HepG2 (cell line): Measurements from ENCODE around the gene LDAH. TPM values are rescaled to one million over a fixed set of nuclear protein-coding genes. Genes with fewer than 3 reads are reported as not detected.
A peak's percentile ranks its signal among the peaks of the same experiment; 100 is the strongest.

Source experiments
- ATF3 ChIP-seq: sonication (generic); formaldehyde crosslinking; IDR thresholded peaks from 2 replicates; pipeline ENCODE4 v1.4.0; 2020; ENCODE audit warnings: missing genetic modification reagents
- ATF7-NPFF ChIP-seq: sonication (generic); formaldehyde crosslinking; IDR thresholded peaks from 2 replicates; pipeline ENCODE4 v1.8.1; 2023; ENCODE audit warnings: mild to moderate bottlenecking, low read depth, missing genetic modification reagents, moderate library complexity
- ETV6 ChIP-seq: sonication (generic); formaldehyde crosslinking; conservative IDR thresholded peaks from 2 replicates; pipeline ENCODE4 v1.4.0; 2020; ENCODE audit warnings: missing genetic modification reagents
- FOXP1 ChIP-seq, 2 experiments: fragments of 450-650 bp in 1 of 2; IDR thresholded peaks; 2 replicates each; pipeline ENCODE4 v1.6.1; 2017 to 2018; ENCODE audit warnings: antibody characterized with exemption in 1 of 2
- KAT2B ChIP-seq: fragments of 150-350 bp; IDR thresholded peaks from 2 replicates; pipeline ENCODE4 v1.6.1; 2014; ENCODE audit warnings: low read depth, low read length, borderline replicate concordance
- KDM6A ChIP-seq: IDR thresholded peaks from 2 replicates; pipeline ENCODE4 v1.6.1; 2016; ENCODE audit warnings: low read depth
- NR2C2 ChIP-seq: sonication (generic); formaldehyde crosslinking; IDR thresholded peaks from 2 replicates; pipeline ENCODE4 v1.4.0; 2020; ENCODE audit warnings: missing genetic modification reagents, mild to moderate bottlenecking, moderate library complexity, borderline replicate concordance
- PLRG1 ChIP-seq: fragments of 450-650 bp; conservative IDR thresholded peaks from 2 replicates; pipeline ENCODE4 v1.6.1; 2016
- RAD21 ChIP-seq: fragments of 450-650 bp; formaldehyde crosslinking; IDR thresholded peaks from 2 replicates; pipeline ENCODE4 v1.5.0; 2020; ENCODE audit warnings: mild to moderate bottlenecking
- SIN3B ChIP-seq: fragments of 150-350 bp; IDR thresholded peaks from 2 replicates; pipeline ENCODE4 v1.6.1; 2014; ENCODE audit warnings: low read length
- SRSF9 ChIP-seq: fragments of 200-400 bp; formaldehyde crosslinking; IDR thresholded peaks from 2 replicates; pipeline ENCODE4 v1.6.1; 2018; ENCODE audit warnings: borderline replicate concordance, mild to moderate bottlenecking, low read depth, low read length; ENCODE audit not compliant: insufficient read depth, poor library complexity, severe bottlenecking
- SRY ChIP-seq: sonication (generic); formaldehyde crosslinking; IDR thresholded peaks from 2 replicates; pipeline ENCODE4 v1.8.0; 2022; ENCODE audit warnings: mild to moderate bottlenecking, missing genetic modification reagents
- TERF1 ChIP-seq: sonication (generic); formaldehyde crosslinking; IDR thresholded peaks from 2 replicates; pipeline ENCODE4 v1.8.0; 2022; ENCODE audit warnings: mild to moderate bottlenecking, missing genetic modification reagents, moderate library complexity
- ZNF317 ChIP-seq: sonication (generic); formaldehyde crosslinking; IDR thresholded peaks from 2 replicates; pipeline ENCODE4 v1.5.0; 2020; ENCODE audit warnings: mild to moderate bottlenecking, missing genetic modification reagents
- ZNF326 ChIP-seq: sonication (generic); formaldehyde crosslinking; IDR thresholded peaks from 2 replicates; pipeline ENCODE4 v1.4.0; 2020; ENCODE audit warnings: missing genetic modification reagents, borderline replicate concordance
- ZNF572 ChIP-seq: sonication (generic); formaldehyde crosslinking; IDR thresholded peaks from 2 replicates; pipeline ENCODE4 v1.5.1; 2020; ENCODE audit warnings: mild to moderate bottlenecking, missing genetic modification reagents
- ZSCAN21 ChIP-seq: sonication (generic); formaldehyde crosslinking; IDR thresholded peaks from 2 replicates; pipeline ENCODE4 v1.8.0; 2022; ENCODE audit warnings: mild to moderate bottlenecking, missing genetic modification reagents, moderate library complexity, borderline replicate concordance
- polyA plus RNA-seq, 8 experiments: library from polyadenylated mRNA; depleted of rRNA in 3 of 8; stranded (reverse) in 7 of 8; unstranded in 1 of 8; fragments of >200 nt; fragmentation: Illumina TruSeq in 4 of 8; extraction: Trizol in 4 of 8; gene quantifications; 2 replicates each; pipeline versions ENCODE4 v1.2.1 to v1.2.3, GENCODE V29; 2011 to 2016; ENCODE audit warnings: low read depth in 4 of 8, missing spikeins in 1 of 8, mixed read lengths in 1 of 8; ENCODE audit not compliant: insufficient read depth in 1 of 8
- total RNA-seq, 5 experiments: library from RNA; depleted of rRNA; stranded (reverse); fragments of >200 nt; fragmentation: Illumina TruSeq; extraction: Trizol; gene quantifications; 2 replicates each; pipeline ENCODE4 v1.2.3, GENCODE V29; 2016; ENCODE audit warnings: low read depth in 1 of 5
- TF ChIP-seq, protein P1 (sequence below): sonication (generic); formaldehyde crosslinking; IDR thresholded peaks from 2 replicates; pipeline ENCODE4 v1.5.0; 2020; ENCODE audit warnings: missing genetic modification reagents, mild to moderate bottlenecking, borderline replicate concordance
- TF ChIP-seq, protein P2 (sequence below): sonication (generic); formaldehyde crosslinking; IDR thresholded peaks from 2 replicates; pipeline ENCODE4 v1.8.0; 2022; ENCODE audit warnings: low read depth, missing genetic modification reagents
- TF ChIP-seq, protein P3 (sequence below): IDR thresholded peaks from 2 replicates; pipeline ENCODE4 v1.6.1; 2018; ENCODE audit warnings: missing genetic modification reagents
- TF ChIP-seq, protein P4 (sequence below): fragments of 450-650 bp; IDR thresholded peaks from 2 replicates; pipeline ENCODE4 v1.6.1; 2017; ENCODE audit warnings: mild to moderate bottlenecking

LDAH gene
- total and polyA plus RNA-seq, 2 of the 13 experiments (the other 11 are each of a cell fraction or from before 2014, with no cell fraction given) = 28.8 to 46.2 TPM

GRCh38 chr2:20667531-20668401 is 155.1 kb downstream of the LDAH start (continued):
- TF ChIP-seq, protein P1, sequence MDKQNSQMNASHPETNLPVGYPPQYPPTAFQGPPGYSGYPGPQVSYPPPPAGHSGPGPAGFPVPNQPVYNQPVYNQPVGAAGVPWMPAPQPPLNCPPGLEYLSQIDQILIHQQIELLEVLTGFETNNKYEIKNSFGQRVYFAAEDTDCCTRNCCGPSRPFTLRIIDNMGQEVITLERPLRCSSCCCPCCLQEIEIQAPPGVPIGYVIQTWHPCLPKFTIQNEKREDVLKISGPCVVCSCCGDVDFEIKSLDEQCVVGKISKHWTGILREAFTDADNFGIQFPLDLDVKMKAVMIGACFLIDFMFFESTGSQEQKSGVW (CRISPR knock-in tag) = no peak
- TF ChIP-seq PLRG1 = no peak
- TF ChIP-seq ZNF317 = 0 out of 2 replicates have a peak, but pooled peaks have one; percentile 25
- TF ChIP-seq, protein P2, sequence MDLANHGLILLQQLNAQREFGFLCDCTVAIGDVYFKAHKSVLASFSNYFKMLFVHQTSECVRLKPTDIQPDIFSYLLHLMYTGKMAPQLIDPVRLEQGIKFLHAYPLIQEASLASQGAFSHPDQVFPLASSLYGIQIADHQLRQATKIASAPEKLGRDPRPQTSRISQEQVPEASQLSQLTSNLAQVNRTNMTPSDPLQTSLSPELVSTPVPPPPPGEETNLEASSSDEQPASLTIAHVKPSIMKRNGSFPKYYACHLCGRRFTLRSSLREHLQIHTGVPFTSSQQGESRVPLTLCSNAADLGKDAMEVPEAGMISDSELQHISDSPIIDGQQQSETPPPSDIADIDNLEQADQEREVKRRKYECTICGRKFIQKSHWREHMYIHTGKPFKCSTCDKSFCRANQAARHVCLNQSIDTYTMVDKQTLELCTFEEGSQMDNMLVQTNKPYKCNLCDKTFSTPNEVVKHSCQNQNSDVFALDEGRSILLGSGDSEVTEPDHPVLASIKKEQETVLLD (CRISPR knock-in tag) = peak; percentile 64
- peak; percentile 19; the same call in 1 of the 2 replicates for TF ChIP-seq ZNF572 (CRISPR knock-in tag)
- TF ChIP-seq SIN3B = no peak
- TF ChIP-seq TERF1 (CRISPR knock-in tag) = 0 out of 2 replicates have a peak, but pooled peaks have one; percentile 81
- TF ChIP-seq NR2C2 (CRISPR knock-in tag) = peak; percentile 39; the same call in 1 of the 2 replicates
- peak; percentile 44; the same call in 1 of the 2 replicates for TF ChIP-seq ZSCAN21 (CRISPR knock-in tag)
- TF ChIP-seq RAD21 (CRISPR knock-in tag) = peak; percentile 28; the same call in 1 of the 2 replicates
- TF ChIP-seq KDM6A (CRISPR knock-in tag) = no peak
- TF ChIP-seq SRSF9 = no peak
- no peak for TF ChIP-seq ETV6 (CRISPR knock-in tag)
- TF ChIP-seq, protein P3, sequence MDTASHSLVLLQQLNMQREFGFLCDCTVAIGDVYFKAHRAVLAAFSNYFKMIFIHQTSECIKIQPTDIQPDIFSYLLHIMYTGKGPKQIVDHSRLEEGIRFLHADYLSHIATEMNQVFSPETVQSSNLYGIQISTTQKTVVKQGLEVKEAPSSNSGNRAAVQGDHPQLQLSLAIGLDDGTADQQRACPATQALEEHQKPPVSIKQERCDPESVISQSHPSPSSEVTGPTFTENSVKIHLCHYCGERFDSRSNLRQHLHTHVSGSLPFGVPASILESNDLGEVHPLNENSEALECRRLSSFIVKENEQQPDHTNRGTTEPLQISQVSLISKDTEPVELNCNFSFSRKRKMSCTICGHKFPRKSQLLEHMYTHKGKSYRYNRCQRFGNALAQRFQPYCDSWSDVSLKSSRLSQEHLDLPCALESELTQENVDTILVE (CRISPR knock-in tag) = peak; percentile 58; the same call in 1 of the 2 replicates
- no peak for TF ChIP-seq FOXP1 (IDR thresholded peaks at IDR 0.05)
- no peak for TF ChIP-seq FOXP1 (CRISPR knock-in tag; IDR thresholded peaks at IDR 0.05)
- TF ChIP-seq, protein P4, sequence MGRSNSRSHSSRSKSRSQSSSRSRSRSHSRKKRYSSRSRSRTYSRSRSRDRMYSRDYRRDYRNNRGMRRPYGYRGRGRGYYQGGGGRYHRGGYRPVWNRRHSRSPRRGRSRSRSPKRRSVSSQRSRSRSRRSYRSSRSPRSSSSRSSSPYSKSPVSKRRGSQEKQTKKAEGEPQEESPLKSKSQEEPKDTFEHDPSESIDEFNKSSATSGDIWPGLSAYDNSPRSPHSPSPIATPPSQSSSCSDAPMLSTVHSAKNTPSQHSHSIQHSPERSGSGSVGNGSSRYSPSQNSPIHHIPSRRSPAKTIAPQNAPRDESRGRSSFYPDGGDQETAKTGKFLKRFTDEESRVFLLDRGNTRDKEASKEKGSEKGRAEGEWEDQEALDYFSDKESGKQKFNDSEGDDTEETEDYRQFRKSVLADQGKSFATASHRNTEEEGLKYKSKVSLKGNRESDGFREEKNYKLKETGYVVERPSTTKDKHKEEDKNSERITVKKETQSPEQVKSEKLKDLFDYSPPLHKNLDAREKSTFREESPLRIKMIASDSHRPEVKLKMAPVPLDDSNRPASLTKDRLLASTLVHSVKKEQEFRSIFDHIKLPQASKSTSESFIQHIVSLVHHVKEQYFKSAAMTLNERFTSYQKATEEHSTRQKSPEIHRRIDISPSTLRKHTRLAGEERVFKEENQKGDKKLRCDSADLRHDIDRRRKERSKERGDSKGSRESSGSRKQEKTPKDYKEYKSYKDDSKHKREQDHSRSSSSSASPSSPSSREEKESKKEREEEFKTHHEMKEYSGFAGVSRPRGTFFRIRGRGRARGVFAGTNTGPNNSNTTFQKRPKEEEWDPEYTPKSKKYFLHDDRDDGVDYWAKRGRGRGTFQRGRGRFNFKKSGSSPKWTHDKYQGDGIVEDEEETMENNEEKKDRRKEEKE = no peak
- no peak for TF ChIP-seq KAT2B
- no peak for TF ChIP-seq ATF3
- TF ChIP-seq SRY (CRISPR knock-in tag) = no peak
- TF ChIP-seq ATF7-NPFF = peak; percentile 20; the same call in 1 of the 2 replicates
- no peak for TF ChIP-seq ZNF326
